Heart right ventricle (tissue), 16 donors: ENCODE measurements around the gene FAM83B. TPM values are rescaled to one million over a fixed set of nuclear protein-coding genes. Genes with fewer than 3 reads are reported as not detected.

Source experiments
- ATAC-seq, 8 donors: fragments of 200-7000 bp; cut with Tn5 transposase; one replicate each; pipeline ENCODE4 v1.9.1; 2020; ENCODE audit warnings: mild to moderate bottlenecking in 8 of 8, moderate library complexity in 8 of 8, moderate number of reproducible peaks in 1 of 8
- DNase-seq, 2 donors: peaks; one replicate each; pipeline ENCODE4 v3.0.0-alpha.2; 2020
- H3K27ac ChIP-seq, 10 donors: fragments of 200-600 bp; sonication (generic) in 2 of 10; one replicate each; pipeline versions ENCODE4 v1.5.0 to v1.8.0; 2020 to 2022; ENCODE audit warnings: mild to moderate bottlenecking in 3 of 10
- H3K27me3 ChIP-seq, 7 donors: fragments of 200-600 bp; one replicate each; pipeline ENCODE4 v1.8.0; 2021 to 2022; ENCODE audit warnings: mild to moderate bottlenecking in 2 of 7
- H3K36me3 ChIP-seq, 9 donors: fragments of 200-600 bp; sonication (generic) in 1 of 9; one replicate each; pipeline versions ENCODE4 v1.5.0 to v1.8.0; 2020 to 2022; ENCODE audit warnings: mild to moderate bottlenecking in 2 of 9
- H3K4me1 ChIP-seq, 9 donors: fragments of 200-600 bp; sonication (generic) in 1 of 9; one replicate each; pipeline versions ENCODE4 v1.5.0 to v1.8.0; 2020 to 2022; ENCODE audit warnings: mild to moderate bottlenecking in 4 of 9
- H3K4me3 ChIP-seq, 10 donors: fragments of 200-600 bp; sonication (generic) in 2 of 10; one replicate each; pipeline versions ENCODE4 v1.5.0 to v1.8.0; 2020 to 2022; ENCODE audit warnings: mild to moderate bottlenecking in 7 of 10, moderate library complexity in 2 of 10
- H3K9me3 ChIP-seq, 11 donors: fragments of 200-600 bp in 10 of 11; sonication (generic) in 2 of 11; one replicate each; pipeline versions ENCODE4 v1.5.0 to v1.8.0; 2013 to 2022; ENCODE audit warnings: mild to moderate bottlenecking in 2 of 11, control low read depth in 1 of 11, moderate library complexity in 1 of 11
- WGBS, 2 donors: extraction: QIAGEN DNeasy Blood & Tissue Kit; methylation state at CpG; one replicate each; pipeline ENCODE4 v1.1.7; 2013; ENCODE audit warnings: inconsistent platforms in 1 of 2; 5-methylcytosine and 5-hydroxymethylcytosine counted together
- intact Hi-C, 10 donors: fragments of 100-400 bp; cut with DNase I; formaldehyde crosslinking; loops; one replicate each; pipeline versions ENCODE4 v1.11.1 to v1.14.2; 2022
- polyA plus RNA-seq, 2 donors: library from polyadenylated mRNA; stranded (reverse); fragments of 200-250 nt; gene quantifications; one replicate each; pipeline ENCODE4 v1.2.3, GENCODE V29; 2013
- total RNA-seq, 10 donors: library from RNA; stranded (reverse); fragmentation: NEBNext Ultra II Directional in 3 of 10; extraction: Animal tissue kit (Norgen Biotek cat#: 25700) in 3 of 10; gene quantifications; one replicate each; pipeline versions ENCODE4 v1.2.1 to v1.2.4, GENCODE V29; 2021 to 2023
- TF ChIP-seq, protein P1 (sequence below), 9 donors: fragments of 200-600 bp; sonication (generic) in 2 of 9; IDR thresholded peaks; one replicate each; pipeline versions ENCODE4 v1.5.0 to v1.8.0; 2021 to 2022; ENCODE audit warnings: antibody characterized with exemption in 9 of 9, mild to moderate bottlenecking in 5 of 9, moderate library complexity in 1 of 9
- donor health status: Arrhythmogenic right ventricular cardiomyopathy.
- donor health status: ischemic (EF 13 %, LVEDD 7.1; RV severe dilation, severe dysfunction).
- donor health status: healthy with polysubstance abuse.
- donor health status: DM: no; HTN: yes; CAD: no.
- donor health status: DM: no; HTN: no; CAD: no.
- donor health status: ischemic (EF 25% LVEDD 6.9; RV normal size, moderate dysfunction).
- donor health status: ischemic (EF 25% LVEDD 5.7; RV mildly dilated, moderate dysfunction).
- donor health status: healthy.
- donor health status: DM: yes; HTN: yes; CAD: no.
- donor health status: Ischemic cardiomyopathy.
- donor health status: ischemic (EF 35%, LVEDD 5.7; RV mildly dilated, moderate dysfunction).
- donor health status: nonischemic (EF 11% LVEDD 7.7; RV severe dilation, severe dysfunction).
- donor health status: DM: yes; HTN: yes; CAD: no.
- donor health status: PGD.
- donor health status: ischemic (EF 29% LVEDD 5.4; RV normal size, mild dysfunction).
- donor health status: nonischemic (EF 23%, LVEDD 6.1; RV moderate dilation, normal function).

FAM83B gene
- total and polyA plus RNA-seq, 12 donors, result 0.01 to 7.2 (median 0.28) TPM; not detected in 4

DNA sequence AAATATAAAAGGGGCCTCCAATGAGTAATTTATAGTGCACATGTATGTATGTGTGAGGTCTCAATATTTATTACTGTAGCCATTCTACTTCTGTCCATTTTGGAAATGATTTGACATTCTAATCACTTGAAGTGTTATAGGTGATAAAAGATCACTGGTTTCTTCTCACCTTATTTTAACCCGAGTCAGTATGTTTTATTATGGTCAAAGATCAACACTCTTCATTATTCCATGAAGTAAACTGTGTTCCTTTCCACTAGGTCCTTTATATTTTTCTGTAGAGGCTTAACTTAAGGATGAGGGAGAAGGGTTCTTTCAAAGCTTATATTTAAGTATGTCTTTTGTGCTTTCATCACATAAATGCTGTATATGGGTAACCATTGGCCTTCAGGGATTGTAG, 47.2 kb downstream of the FAM83B start:
- intact Hi-C loops, result no loop called here
- DNase-seq (no peak), ATAC-seq (no peak)
- Histone ChIP-seq H3K27me3 (no peaks in the 10 kb centered on the region), H3K4me3 (no peak overlapping the region), H3K4me1 (no peaks in the 10 kb centered on the region), H3K36me3 (no peaks in the 10 kb centered on the region), H3K9me3 (peaks cover 0 to 3% (median 0%) of the 10 kb centered on the region in 11 donors), H3K27ac (no peak overlapping the region)
- 56 to 84% methylated on average over 1 of the region's 1 CpG for WGBS, 2 donors
- TF ChIP-seq, protein P1, sequence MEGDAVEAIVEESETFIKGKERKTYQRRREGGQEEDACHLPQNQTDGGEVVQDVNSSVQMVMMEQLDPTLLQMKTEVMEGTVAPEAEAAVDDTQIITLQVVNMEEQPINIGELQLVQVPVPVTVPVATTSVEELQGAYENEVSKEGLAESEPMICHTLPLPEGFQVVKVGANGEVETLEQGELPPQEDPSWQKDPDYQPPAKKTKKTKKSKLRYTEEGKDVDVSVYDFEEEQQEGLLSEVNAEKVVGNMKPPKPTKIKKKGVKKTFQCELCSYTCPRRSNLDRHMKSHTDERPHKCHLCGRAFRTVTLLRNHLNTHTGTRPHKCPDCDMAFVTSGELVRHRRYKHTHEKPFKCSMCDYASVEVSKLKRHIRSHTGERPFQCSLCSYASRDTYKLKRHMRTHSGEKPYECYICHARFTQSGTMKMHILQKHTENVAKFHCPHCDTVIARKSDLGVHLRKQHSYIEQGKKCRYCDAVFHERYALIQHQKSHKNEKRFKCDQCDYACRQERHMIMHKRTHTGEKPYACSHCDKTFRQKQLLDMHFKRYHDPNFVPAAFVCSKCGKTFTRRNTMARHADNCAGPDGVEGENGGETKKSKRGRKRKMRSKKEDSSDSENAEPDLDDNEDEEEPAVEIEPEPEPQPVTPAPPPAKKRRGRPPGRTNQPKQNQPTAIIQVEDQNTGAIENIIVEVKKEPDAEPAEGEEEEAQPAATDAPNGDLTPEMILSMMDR (IDR thresholded peaks at IDR 0.05), result no peak

DNA sequence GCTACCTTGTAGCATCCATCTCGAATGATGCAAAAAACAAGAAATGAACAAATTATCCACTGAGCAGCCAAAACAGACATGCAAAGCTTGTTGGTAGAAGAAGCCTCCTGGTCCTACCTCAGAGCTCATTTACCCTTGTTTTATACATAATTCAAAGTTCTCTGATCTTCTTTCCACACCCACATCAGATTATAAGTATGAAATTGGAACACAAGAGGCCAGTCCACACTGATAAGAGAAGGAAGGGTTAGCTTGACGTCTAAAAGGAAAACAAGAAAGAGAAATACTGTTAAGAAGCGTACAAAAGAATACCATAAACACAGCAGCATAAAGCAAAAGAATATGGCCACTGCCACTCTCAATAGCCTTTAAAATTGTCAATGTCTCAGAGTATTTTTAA, 49.7 kb downstream of the FAM83B start:
- Histone ChIP-seq H3K27ac (no peak overlapping the region), H3K36me3 (no peaks in the 10 kb centered on the region), H3K4me1 (no peaks in the 10 kb centered on the region), H3K4me3 (no peak overlapping the region), H3K9me3 (peaks cover 0 to 3% (median 0%) of the 10 kb centered on the region in 11 donors), H3K27me3 (no peaks in the 10 kb centered on the region)
- 59 to 67% methylated on average over 3 of the region's 3 CpGs for WGBS, 2 donors
- TF ChIP-seq, protein P1 (IDR thresholded peaks at IDR 0.05), result no peak
- DNase-seq (no peak), ATAC-seq (no peak)
- intact Hi-C loops, result no loop called here

DNA sequence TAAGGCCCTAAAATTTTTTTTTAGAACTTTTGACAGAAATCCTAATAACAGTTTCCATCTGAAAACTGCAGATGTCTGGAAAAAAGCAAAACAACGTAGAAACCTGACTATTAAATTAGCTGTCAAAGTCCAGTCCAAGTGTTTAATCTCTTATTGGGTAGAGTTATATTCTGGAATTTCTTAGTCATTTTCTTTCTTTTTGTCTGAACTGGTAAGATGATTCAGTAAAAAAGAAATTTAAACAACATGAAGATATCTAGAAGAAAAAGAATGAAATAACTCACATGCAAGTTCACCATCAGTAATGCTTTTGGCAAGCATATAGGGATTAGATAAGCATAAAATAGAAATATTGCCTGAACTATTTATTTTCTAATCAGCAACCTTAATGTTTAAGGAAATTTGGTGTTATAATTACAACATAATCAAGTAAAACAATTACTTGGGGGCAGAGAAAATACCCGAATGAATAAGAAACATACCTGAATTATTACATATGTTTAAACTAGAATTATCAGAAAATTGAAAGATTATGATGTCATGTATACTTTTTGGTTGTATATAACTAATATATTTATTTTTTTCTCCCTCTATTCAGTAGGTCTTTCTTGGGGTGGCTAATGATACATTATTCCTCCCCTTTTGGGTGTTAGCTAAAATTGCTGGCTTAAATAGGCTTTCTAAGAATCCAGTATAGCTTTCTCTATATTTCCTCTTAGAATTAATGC, 51.1 kb downstream of the FAM83B start:
- Histone ChIP-seq H3K27ac (no peak overlapping the region), H3K4me3 (no peak overlapping the region), H3K4me1 (no peaks in the 10 kb centered on the region), H3K27me3 (no peaks in the 10 kb centered on the region), H3K9me3 (peaks cover 0 to 3% (median 0%) of the 10 kb centered on the region in 11 donors), H3K36me3 (no peaks in the 10 kb centered on the region)
- ATAC-seq (no peak), DNase-seq (no peak)
- intact Hi-C loops, result no loop called here
- TF ChIP-seq, protein P1 (IDR thresholded peaks at IDR 0.05), result no peak
- 62 to 78% methylated on average over 2 of the region's 2 CpGs for WGBS, 2 donors

DNA sequence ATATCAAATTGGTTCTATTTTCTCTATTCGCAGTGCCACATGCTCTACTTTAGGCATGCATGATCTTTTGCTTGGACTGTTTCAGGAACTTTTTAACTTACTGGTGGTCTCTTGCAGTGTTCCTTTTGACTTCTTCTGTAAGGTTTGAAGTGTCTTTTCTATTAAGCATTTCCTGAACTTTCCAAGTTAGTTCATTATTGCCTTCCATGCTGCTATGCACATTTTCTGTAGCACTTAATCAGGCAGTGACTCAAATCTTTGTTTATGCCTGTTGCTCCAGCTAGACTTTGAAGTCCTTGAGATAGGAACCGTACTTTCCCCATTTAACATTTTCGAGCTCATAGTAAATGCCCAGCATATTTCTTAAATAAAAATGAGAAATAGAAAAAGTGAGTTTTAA, 52.2 kb downstream of the FAM83B start:
- WGBS, 2 donors, result 86 to 89% methylated on average over 3 of the region's 3 CpGs
- DNase-seq (no peak), ATAC-seq (no peak)
- no peak overlapping the region for H3K27ac ChIP-seq
- no peaks in the 10 kb centered on the region for H3K9me3 ChIP-seq
- H3K27me3 ChIP-seq, result no peaks in the 10 kb centered on the region
- intact Hi-C loops, result no loop called here
- TF ChIP-seq, protein P1 (IDR thresholded peaks at IDR 0.05), result no peak
- H3K4me1 ChIP-seq, result no peaks in the 10 kb centered on the region
- no peaks in the 10 kb centered on the region for H3K36me3 ChIP-seq
- no peak overlapping the region for H3K4me3 ChIP-seq
